Right hindlimb (tissue), 1 donor: ENCODE measurements around the gene MEIOSIN.

Source experiments
- DNase-seq: peaks from one replicate; pipeline ENCODE4 v3.0.0-alpha.2; 2018

The MEIOSIN gene

DNA sequence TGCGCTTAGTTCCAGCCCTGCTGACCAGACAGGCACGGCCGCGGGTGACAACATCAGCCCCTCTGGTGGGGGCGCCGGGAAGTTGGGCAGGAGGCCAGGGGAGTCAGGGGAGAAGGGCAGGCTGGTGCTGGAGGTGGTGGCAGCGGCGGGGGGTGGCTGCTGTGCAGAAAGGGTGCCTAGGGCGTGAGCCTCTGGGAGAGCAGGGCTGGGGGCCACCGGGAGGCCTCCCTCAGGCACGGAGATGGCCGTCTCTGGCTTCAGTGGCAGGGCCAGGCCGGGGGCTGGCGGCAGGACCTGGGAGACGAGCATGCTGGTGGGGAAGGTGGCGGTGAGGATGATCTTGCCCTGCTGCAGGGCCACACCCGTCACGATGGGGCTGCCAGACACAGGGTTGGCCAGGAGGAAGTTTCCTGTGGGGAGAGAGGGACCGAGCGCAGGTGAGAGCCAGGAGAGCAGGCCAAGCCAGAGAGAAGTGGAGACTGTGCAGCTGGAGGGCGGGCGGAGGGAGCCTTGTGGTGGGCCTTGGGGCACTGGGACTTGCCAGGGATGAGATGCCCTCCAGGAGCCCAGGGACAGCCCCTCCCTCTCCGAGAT, 32.6 kb downstream of the MEIOSIN start:
- peak; percentile 46 for DNase-seq

DNA sequence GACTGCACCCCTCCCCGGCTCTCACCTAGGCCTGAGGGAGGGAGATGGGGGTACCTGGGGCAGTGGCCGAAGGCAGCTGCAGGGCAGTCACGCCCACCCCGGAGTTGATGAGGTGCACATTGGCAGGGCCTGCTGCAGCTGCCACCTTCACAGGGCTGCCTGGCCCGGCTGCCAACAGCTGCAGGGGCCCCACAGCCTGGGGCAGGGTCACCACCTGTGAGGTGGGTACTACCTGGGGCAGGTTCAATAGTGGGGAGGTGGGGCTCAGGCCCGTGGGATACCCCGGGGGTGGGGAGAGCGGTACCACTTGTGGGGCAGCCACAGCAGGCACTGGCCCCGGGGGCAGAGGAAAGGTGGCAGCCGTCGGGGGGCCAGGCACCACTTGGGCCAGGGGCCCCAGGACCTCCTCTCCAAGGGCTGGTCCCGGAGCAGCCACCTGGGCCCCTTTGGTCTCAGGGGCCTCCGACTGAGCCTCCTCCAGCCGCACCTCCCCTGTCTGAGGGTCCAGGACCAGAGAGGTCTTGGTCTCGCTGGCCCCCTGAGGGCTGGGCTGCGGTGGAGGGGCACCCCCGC, 33.1 kb downstream of the MEIOSIN start:
- DNase-seq, result peak; percentile 44

DNA sequence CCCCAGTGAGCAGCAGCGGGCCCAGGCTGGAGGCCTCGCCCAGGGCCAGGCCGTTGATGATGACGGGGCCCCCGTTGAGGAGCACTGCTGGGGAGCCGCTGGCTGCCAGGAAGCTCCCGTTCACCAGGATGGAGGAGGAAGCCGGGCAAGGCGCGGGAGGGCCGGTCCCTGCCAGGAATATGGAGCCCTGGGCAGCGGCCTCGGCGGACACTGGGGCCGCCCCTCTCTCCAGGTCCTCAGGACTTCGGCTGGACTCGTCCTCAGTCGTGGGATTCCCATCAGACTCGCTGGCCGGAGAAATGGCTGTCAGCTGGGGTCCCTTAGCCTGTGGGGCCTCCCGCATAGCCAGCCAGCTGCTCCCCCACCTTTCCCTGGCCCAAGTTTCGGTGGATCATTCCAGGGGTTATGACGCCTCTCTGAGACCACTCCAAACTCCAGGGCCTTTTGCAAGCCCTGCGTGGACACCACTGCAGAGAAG, 33.7 kb downstream of the MEIOSIN start:
- DNase-seq, result peak; percentile 75

DNA sequence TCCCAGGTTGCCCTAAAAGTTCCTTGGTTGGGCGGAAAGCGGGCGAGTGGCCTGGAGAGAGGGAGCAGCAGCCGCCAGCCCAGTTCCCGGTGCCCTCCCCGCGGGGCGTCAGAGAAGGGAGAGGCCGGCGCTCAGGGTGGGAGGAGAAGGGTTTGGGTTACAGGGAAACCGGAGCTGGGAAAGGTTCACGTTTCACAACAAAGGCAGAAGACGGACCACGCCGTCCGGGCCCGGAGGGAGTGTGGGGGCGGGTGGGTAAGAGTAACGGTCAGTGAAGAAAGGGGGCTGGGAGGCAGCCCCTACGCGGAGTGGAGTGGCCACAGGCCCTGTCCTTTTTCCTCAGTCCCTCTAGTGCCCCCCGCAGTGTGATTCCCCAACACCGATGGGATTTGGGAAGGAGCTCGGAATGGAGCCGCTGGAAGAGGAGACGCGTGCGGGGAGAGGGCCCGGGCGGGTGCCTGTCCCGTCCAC, 34.2 kb downstream of the MEIOSIN start:
- peak; percentile 91 for DNase-seq

DNA sequence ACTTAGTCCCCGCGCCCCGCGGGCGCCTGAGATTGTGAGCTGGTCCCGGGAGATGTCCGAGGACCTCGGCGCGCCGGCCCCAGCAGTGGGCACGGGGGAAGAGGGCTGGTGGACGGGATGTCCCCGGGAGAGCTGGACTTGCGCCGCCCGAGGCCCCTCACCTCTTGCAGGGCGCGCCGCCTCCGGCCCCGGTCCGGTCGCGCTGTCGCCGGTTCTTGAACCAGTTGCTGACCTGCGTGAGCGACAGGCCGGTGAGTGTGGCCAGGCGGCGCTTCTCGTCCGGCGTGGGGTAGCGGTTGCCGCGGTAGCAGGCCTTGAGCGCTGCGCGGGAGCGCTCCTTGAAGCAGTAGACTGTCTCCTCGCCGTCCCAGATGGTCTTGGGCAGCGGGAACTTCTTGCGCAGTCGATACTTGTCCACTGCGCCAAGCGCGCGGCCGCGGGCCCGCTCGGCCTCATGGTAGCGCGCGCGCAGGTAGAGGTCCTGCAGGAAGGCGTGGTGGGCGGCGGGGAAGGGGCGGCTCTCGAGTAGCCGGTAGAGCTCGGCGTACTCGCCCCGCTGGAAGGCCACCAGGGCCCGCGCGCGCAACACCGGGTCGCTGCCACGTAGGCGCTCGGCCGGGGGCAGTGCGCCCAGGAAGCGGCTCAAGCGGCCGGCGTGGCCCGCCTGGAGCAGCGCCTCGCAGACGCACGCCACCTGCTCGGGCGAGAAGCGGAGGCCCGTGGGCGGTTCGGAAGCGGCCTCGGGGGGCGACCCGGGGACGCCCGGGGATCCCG, 34.8 kb downstream of the MEIOSIN start:
- DNase-seq, result peak; percentile 84

DNA sequence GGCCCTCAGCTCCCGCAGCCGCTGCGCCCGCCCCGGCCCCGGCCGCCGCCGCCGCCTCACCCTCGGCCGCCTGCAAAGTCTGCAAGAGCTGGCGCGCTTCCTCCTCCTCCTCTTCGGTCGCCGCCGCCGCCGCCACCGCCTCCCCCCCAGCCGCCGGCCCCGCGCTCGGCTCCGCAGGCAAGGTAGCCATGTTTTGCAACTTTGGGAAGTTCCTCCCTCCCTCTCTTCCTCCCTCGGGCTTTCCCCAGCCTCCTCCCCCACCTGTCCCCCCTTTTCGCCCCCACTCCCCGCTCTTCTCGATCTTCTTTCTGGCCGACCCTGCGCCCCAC, 35.4 kb downstream of the MEIOSIN start:
- peak; percentile 82 for DNase-seq

DNA sequence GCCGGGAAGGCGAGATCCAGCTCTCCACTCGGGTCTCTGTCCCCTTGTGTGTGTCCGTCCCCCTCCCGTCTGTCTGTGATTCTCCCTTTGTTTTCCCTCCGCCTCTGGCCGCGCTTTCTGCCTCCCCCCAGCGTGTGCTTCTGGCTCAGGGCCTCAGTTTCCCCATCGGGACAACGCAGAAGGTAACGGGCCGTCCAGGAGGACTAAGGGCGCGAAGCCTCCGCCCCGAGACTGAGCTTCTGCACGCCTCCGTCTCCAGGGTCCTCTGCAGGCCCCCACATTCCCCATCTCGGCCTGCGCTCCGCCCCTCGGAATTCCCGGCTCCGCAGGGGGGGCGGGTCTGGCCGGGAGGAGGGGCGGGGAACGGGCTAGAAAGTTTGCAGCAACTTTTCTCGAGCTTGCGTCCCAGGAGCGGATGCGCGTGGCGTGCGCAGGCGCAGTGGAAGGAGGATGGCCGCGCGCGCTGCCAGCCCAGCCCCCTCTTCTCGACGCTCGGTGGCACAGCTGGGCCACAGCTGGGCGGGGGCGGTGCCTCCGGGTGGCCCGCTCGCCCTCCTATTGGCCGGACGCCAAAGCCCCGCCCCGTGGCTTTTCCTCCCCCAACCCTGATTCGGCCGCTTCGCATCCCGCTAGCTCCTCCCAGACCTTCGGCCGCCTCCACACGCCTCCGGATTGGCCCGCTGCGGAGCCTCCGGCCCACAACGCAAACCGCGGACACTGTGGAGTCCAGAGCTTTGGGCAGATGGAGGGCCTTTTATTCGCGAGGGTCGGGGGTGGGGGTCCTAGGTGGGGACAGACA, 35.9 kb downstream of the MEIOSIN start, which contains the start of gene SIX5:
TSS of gene SIX5 (minus strand) at position 269 of the 799 bp plus-strand sequence. CDS start 408 bp downstream, outside the sequence.
- DNase-seq, result peak; percentile 99

DNA sequence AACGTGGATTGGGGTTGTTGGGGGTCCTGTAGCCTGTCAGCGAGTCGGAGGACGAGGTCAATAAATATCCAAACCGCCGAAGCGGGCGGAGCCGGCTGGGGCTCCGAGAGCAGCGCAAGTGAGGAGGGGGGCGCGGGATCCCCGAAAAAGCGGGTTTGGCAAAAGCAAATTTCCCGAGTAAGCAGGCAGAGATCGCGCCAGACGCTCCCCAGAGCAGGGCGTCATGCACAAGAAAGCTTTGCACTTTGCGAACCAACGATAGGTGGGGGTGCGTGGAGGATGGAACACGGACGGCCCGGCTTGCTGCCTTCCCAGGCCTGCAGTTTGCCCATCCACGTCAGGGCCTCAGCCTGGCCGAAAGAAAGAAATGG, 36.6 kb downstream of the MEIOSIN start:
- DNase-seq, result no peak

DNA sequence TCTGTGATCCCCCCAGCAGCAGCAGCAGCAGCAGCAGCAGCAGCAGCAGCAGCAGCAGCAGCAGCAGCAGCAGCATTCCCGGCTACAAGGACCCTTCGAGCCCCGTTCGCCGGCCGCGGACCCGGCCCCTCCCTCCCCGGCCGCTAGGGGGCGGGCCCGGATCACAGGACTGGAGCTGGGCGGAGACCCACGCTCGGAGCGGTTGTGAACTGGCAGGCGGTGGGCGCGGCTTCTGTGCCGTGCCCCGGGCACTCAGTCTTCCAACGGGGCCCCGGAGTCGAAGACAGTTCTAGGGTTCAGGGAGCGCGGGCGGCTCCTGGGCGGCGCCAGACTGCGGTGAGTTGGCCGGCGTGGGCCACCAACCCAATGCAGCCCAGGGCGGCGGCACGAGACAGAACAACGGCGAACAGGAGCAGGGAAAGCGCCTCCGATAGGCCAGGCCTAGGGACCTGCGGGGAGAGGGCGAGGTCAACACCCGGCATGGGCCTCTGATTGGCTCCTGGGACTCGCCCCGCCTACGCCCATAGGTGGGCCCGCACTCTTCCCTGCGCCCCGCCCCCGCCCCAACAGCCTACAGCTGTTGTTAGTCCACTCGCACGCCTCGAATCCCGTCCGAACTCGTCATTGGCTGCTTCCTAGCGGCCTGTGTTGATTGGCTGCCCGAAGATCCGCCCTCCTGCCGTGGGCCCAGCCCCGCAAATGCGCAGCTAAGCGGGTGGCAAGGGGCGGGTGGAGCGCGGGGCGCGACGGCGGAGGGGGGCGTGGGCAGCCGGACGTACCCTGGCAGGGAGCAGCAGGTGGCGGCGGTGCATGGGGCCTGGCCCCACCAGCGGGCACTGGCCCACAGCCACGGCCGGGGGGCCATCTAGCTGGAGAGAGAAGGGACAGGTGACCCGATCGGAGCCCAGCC, 37.2 kb downstream of the MEIOSIN start:
- DNase-seq, result peak; percentile 98

DNA sequence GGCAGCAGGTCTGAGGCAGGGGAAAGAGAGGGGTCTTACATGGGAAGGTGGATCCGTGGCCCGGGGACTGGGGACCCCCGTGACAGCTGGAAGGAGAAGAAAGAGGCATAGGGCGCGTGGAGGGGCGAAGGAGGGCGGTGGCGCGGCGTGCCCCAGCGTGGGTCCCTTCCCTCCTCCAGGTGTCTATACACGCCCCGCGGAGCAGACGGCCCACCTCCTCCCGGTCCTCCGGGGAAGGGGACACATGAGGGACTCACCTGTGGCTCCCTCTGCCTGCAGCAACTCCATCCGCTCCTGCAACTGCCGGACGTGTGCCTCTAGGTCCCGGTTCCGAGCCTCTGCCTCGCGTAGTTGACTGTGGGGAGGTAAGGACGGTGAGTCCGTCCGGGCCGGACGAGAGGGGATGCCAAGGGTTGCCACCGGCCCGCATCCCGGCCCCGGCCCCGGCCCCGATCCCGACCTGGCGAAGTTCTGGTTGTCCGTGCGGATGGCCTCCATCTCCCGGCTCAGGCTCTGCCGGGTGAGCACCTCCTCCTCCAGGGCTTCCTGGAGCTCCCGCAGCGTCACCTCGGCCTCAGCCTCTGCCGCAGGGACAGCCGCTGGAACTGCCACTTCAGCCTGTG, 38.2 kb downstream of the MEIOSIN start:
- DNase-seq, result peak; percentile 48

DNA sequence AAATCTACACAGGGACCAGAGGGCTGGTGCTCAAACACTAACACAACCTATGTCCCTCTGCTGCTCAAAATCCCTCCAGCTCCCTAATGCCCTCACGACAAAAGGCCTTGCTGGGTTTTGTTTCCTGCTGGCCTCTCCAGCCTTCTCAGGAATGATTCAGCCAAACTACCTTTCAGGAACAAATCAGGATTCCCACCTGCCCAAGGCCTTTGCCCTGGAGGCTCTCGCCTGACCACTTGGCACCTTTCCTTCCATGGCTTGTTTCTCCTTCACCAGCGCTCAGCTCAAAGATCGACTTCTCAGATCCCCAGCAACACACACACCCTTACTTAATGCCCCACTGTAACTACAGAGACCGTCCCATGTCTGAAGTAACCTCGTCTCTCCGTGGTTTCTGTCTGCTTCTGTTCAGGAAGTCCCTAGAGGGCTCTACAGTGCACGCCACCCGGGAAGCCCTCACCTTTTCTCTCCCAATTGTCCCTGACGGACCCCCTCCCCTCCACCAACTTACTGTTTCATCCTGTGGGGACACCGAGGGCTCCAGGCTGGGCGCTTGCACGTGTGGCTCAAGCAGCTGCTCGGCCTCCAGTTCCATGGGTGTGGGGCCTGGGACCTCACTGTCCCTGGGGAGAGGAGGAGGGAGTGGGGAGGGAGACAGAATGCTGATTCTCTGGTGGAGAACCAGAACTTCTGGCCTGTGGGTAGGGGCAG, 39.0 kb downstream of the MEIOSIN start:
- DNase-seq, result peak; percentile 30

DNA sequence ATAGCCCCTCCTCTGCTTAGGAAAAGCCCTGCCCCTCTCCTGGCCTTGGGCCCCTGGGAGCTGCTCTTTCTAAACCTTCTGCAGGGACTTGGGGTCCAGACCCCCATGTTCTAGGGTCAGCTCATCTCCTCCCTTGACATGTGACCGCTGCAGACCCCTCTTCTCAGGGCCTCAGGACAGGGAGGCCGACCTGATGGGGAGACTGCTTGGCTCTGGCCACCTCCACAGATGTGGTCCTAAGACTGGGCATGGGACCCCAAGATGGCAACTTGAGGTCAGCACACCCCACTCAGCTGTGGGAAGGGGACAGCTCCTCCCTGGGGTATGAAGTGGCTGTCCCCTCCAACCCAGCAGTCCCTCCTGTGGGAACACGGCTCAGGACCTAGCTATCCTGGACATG, 39.7 kb downstream of the MEIOSIN start:
- peak; percentile 21 for DNase-seq

DNA sequence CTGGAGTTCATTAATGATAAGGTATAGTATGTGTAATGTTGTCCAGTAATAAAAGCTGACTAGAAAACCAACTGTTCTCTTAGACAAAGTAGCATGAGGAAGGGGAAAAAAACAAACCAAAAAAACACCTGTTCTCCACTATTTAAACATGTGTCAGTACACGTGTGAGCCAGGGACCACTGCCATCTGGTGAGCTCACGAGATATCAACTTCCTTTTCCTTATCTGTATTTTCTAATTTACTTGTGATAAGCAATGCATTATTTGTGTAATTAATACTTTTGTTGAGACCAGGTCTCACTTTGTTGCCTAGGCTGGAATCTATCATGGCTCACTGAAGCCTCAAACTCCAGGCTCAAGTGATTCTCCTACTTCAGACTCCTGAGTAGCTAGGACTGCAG, 40.1 kb downstream of the MEIOSIN start:
- DNase-seq, result peak; percentile 8

DNA sequence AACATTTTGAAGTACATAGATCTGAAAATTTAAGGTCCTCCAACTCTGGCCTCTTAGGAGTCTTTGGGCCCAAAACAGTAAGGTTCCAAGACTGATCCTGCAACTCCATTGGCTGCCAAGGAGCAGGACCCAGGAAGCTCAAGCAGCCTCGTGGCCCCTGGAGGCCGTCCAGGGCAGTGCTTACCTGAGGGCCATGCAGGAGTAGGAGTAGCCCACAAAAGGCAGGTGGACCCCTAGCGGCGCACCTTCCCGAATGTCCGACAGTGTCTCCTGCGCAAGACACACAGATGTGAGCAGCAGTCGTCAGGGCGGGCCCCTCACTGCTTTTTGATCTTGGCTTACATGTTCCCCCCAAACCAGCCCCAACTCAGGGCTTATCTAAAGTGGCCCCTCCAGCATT, 41.5 kb downstream of the MEIOSIN start:
- no peak for DNase-seq

DNA sequence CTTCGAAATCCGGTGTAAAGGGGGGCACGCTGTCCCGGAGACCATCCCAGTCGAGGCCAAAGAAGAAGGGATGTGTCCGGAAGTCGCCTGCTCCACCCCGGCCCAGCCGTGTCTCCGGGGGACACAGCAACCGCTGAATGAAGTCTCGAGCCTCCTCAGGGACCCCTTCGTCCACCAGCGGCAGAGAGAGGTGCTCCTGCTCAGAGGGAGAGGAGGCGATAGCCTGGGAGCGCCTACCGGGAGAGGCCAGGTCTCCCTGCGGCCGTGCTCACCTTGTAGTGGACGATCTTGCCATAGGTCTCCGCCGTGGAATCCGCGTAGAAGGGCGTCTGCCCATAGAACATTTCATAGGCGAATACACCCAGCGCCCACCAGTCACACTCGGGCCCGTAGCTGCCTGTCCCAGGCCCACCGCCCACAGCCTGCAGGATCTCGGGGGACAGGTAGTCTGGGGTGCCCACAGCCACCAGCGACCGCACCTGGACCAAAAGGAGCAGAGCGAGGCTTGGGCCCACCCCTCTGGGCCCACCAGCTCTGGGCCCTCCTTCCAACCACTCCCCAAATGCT, 44.2 kb downstream of the MEIOSIN start:
- no peak for DNase-seq

DNA sequence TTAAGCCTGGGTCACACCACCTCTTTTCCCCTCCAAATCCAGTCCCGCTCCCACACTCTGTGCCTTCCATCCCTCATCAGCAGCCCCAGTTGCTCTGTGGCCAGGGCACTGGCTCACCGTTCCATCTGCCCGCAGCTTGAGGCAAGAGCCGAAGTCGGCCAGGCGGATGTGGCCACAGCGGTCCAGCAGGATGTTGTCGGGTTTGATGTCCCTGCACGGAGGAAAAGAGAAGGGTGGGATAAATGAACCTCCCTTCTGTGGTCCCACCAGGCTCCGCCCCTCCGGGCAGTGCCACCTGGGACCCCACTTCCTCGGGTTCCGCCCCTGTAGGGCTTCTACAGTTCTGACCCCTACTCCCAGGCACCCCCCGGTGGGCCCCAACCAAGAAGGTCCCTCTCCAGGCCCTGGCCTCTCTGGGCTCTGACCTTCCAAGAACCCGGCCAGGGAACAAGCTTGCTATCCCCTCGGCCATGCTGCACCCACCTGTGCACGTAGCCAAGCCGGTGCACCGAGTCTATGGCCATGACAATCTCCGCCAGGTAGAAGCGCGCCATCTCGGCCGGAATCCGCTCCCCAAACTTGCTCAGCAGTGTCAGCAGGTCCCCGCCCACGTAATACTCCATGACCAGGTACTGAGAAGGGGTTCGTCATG, 44.9 kb downstream of the MEIOSIN start:
- DNase-seq, result peak; percentile 27

DNA sequence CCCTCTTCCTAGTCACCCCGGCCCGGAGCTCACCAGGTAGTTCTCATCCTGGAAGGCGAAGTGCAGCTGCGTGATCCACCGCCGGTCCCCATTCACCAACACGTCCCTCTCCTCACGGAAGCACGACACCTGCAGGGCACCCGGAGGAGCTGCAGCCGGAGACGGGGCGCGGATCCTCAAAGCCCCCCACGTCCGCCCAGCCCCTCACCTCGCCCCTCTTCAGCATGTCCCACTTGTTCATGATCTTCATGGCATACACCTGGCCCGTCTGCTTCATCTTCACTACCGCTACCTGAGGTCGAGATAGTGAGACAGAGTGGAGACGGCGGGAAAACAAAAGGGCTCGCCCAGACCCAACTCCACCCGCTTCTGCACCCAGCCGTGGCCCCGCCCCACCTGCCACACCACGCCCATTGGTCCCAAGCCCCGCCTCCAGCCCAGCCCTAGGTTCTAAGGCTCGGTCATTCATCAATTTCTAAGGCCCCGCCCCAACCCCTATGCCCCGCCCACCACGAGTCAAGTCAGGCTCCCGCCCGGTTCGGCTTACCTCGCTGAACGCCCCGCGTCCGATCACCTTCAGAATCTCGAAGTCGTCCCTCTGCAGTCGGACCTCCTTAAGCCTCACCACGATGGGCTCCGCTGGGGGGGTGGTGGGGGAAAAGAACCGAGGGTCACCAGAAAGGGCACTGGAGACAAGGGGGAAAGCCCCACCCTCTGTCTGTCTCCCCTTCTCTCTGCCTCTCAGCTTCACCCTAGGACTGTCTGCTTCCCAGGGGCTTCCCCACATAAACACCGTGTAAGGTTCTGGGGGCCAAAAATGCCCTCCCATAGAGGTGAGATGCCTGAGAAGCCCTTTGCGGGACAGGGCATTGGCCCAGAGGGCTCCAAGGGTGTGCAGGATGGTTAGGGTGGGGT, 46.2 kb downstream of the MEIOSIN start:
- peak; percentile 80 for DNase-seq

DNA sequence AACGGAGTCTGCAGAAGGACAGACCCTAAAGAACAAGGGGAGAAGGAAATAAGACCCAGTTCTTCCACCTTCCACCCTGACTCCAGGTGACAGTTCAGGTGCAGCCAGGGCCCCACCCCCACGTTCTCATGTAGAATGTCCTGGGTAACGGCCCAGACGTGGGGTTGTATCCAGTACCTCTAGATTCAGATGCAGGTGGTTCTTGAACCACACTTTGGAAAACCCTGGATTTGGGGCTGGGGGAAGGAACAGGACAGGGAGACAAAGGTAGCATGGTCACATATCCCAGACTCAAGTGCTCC, 46.9 kb downstream of the MEIOSIN start:
- no peak for DNase-seq
